G401 (cell line): ENCODE results near the gene WDSUB1. TPM values are rescaled to one million over a fixed set of nuclear protein-coding genes. Genes with fewer than 3 reads are reported as not detected.

ENCODE experiments used
- DNase-seq: peaks from one replicate; pipeline ENCODE4 v3.0.0-alpha.2; 2015; ENCODE audit warnings: low spot score
- in situ Hi-C: cut with HindIII; loops from 2 replicates; pipeline ENCODE4 v1.10.0; 2016; ENCODE audit warnings: low sequenced_read_pairs, mixed read lengths
- total RNA-seq: library from RNA; depleted of rRNA; stranded (reverse); fragments of >200 nt; shearing (Covaris generic); gene quantifications from 2 replicates; pipeline ENCODE4 v1.2.3, GENCODE V29; 2014

The WDSUB1 gene
- total RNA-seq, 1 experiment from 2014 or later, result 15.2 TPM

DNA sequence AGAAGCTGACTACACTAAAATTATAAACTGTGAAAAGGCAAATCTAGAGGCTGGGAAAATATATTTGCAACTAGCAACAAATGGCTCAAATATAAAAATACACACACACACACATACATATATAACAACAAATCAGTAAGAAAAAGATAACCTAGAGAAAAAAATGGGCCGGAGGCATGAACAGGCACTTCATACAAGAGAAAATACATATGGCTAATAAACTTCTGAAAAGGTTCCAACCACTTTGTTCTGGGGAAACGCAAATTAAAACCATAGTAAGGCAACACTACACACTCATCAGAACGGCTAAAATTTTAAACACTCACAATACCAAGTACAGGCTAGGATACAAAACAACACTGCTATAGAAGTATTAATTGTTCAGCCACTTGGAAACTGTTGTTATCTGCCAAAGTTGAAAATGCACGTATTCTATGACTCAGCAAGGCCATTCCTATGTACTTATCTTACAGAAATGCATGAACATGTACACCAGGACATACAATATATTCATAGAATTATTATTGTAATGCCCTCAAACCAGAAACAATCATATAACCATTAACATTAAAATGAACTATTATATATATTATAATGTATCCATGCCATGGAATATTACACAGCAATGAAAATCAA lies 15.6 kb downstream of the WDSUB1 start:
- DNase-seq, result no peak
- in situ Hi-C loops, result no loop called here

GRCh38 chr2:159267921-159268320 lies 18.6 kb downstream of the WDSUB1 start:
- in situ Hi-C loops, result no loop called here
- DNase-seq, result no peak

- no peak for DNase-seq
- in situ Hi-C loops, result no loop called here
Measured at GRCh38 chr2:159266554-159266953, 19.9 kb downstream of the WDSUB1 start.

- DNase-seq, result no peak
- in situ Hi-C loops, result no loop called here
Measured at GRCh38 chr2:159265171-159265576, 21.3 kb downstream of the WDSUB1 start.

GRCh38 chr2:159262904-159263303 lies 23.6 kb downstream of the WDSUB1 start:
- DNase-seq, result no peak
- in situ Hi-C loops, result no loop called here

GRCh38 chr2:159262226-159262625 lies 24.3 kb downstream of the WDSUB1 start:
- peak; percentile 6 for DNase-seq
- in situ Hi-C loops, result no loop called here

DNA sequence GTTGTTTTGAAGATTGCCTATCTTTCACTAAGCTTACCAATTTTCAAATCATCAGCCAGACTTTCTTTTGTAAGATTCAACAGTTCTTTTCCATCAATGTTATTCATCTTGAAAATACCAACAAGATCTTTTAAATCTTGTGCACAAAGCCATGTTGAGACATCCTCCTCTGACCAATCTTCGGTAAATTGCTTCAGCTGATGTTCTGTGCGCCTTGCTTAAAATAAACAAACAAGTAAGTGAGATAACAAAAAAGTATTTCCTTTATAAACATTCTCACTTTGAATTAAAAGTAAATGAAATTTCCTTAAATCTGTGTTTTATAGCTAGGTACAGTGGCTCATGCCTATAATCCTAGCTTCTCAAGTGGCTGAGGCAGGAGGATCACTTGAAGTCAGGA lies 30.3 kb downstream of the WDSUB1 start:
- in situ Hi-C loops, result no loop called here
- no peak for DNase-seq

- no peak for DNase-seq
- in situ Hi-C loops, result no loop called here
Measured at GRCh38 chr2:159252905-159253304, 33.6 kb downstream of the WDSUB1 start.

DNA sequence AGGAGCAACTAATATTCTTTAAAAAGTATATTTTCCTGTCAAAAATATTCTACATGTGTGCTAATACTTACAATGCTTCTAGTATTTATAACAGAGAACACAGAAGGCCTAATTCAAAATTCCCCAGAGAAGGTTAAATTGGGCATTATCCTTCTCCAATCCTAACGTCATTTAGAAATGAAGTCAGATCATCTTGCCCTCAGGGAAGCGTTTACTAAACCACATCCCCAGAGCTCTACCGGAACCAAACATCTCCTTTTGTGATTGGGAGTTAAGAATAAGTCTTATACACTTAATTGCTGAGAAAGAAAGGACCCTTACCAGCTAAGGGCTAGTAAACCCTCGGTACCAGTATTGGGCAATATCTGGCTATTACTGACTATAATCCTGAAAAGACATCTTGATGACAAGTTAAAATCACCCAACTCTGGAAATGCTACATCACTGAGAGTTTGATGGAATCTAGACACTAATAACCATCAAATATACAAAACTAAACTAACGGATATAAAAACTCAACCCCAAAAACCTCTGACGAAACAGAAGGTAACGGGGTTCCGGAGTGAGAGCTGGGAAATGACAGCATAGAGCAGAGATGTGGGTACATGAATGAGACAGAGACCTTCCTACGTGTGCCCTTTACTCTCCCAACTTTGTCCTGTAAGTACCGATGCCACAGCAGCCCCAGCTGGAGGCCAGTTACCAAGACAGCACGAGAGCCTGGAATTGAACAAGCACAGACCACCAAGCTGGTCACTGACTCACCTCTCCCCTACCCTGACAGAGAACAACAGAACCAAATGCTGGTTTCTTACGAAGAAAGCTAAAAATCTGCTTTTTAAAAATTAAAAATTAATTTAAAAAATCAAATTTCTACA lies 35.0 kb downstream of the WDSUB1 start:
- in situ Hi-C loops, result no loop called here
- no peak for DNase-seq

DNA sequence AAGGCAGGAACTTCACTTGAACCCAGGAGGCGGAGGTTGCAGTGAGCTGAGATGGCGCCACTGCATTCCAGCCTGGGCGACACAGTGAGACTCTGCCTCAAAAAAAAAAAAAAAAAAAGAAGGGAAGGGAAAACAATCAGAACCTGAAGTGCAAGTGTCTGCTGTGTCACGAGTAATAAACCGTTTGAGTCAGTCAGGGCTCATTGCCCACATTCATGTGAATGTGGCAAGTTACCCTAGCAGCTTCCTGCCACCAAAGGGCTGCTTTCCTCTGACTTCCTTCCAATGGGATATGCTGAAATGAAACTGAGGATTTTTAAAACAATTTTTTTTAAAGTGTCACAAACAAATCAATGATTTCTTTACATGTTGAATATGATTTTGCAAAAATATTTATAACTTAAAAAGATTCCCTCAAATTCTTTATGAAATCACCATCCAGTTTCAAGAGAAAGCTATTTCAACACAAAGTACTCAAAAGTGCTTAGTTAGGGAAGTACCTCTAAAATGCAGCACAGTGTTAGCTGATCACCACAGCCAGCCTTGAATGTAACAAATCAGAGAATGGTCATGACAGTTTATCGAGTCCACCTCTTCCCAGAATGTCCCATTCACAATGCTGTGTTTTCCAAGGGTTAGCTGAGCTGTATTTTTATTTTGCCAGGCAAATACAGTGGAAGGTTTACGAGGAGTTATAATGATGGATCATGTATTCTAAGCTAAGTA lies 36.4 kb downstream of the WDSUB1 start:
- in situ Hi-C loops, result no loop called here
- peak; percentile 47 for DNase-seq

DNA sequence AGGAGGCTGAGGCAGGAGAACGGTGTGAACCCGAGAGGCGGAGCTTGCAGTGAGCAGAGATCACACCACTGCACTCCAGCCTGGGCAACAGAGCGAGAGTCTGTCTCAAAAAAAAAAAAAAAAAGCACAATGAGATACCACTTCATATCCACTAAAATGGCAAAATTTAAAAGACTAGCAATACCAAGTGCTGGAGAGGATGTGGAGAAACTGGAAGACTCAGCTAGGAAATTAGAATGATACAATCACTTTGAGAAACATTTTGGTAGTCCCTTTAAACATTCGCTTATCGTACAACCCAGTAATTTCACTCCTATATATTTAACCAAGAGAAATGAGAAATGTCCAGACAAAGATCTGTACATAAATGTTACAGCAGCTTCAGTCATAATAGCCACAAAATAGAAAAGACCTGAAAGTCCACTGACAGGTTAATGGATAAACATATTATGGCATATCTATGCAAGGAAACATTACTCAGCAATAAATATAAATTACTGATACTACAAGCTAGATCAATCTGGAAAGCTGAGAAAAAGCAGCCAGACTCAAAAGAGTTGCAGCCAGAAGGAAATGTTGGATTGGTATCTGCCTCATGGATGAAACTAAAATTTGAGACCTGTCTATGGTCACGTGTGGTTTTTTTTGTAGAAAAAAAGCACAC lies 40.0 kb downstream of the WDSUB1 start:
- no peak for DNase-seq
- in situ Hi-C loops, result no loop called here

- no peak for DNase-seq
- in situ Hi-C loops, result no loop called here
Measured at GRCh38 chr2:159243529-159243928, 43.0 kb downstream of the WDSUB1 start.

- DNase-seq, result no peak
- in situ Hi-C loops, result no loop called here
Measured at GRCh38 chr2:159234868-159235267, 51.6 kb downstream of the WDSUB1 start.

- DNase-seq, result no peak
- in situ Hi-C loops, result no loop called here
Measured at GRCh38 chr2:159232456-159233170, 53.9 kb downstream of the WDSUB1 start.

- no peak for DNase-seq
- in situ Hi-C loops, result no loop called here
Measured at GRCh38 chr2:159230145-159230877, 56.2 kb downstream of the WDSUB1 start.

- in situ Hi-C loops, result no loop called here
Measured at GRCh38 chr2:159229476-159230144, 56.9 kb downstream of the WDSUB1 start.

DNA sequence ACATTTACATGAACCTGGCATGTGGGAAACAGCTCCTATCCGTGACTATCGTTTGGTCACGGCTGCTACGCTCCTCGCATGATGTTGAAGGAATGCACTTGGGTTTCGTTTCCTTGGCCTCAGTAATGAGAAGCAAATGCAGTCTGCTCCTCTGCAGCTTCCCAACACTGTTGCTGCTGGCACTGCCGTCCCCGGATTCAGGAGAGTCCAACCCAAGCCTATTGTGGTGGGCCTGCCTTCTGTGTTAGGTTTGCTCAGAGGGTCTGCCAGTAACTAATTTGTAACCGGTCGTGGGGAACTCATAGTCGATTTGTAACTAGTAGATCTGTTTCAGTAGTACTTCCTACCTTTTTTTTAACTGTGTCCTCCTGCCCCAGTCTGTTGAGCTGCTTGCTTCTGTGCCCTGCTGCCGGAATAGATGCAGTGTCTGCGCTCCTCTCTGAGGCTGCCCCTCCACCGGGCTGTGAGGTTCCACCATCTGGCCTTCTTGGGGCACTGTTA lies 58.4 kb downstream of the WDSUB1 start:
- DNase-seq, result peak; percentile 72

More at GRCh38 chr2:159229476-159230144, 56.9 kb downstream of the WDSUB1 start:
- DNase-seq, result no peak

DNA sequence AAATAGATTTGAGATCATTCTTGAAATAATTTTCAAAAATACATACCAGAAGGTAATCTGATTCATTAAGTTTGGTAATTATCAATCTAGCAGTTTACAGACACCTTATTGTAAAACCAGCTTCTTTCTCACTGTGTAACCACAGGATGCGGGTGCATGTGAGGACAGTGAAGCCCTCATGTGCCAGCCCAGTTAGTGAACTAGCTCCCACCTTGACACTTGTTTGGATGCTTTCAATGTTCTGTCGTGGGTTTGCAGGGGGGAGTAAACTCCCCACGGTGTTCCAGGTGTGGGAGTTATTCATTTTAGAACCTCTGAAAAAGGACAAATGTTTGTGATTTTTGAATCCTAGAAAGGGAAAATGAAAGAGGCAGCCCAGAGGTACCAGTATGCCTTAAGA lies 59.0 kb downstream of the WDSUB1 start:
- in situ Hi-C loops, result no loop called here
- DNase-seq, result no peak

More for the DNA sequence above, 58.4 kb downstream of the WDSUB1 start:
- in situ Hi-C loops, result no loop called here
